Stomach (tissue), 4 donors: Measurements from ENCODE around the gene SHD.

ENCODE experiments used
- CTCF ChIP-seq, 7 experiments: fragments of 450-650 bp in 4 of 7; fragments of 200-600 bp in 3 of 7; sonication (generic) in 3 of 7; IDR thresholded peaks; one replicate each; pipeline ENCODE4 v1.5.1; 2016 to 2019; ENCODE audit warnings: antibody characterized with exemption in 7 of 7, control low read depth in 2 of 7, mild to moderate bottlenecking in 1 of 7
- EP300 ChIP-seq: sonication (generic); formaldehyde crosslinking; IDR thresholded peaks from one replicate; pipeline ENCODE4 v1.6.1; 2017; ENCODE audit warnings: antibody characterized with exemption
- POLR2A ChIP-seq, 4 donors: fragments of 450-650 bp; IDR thresholded peaks; one replicate each; pipeline ENCODE4 v1.6.1; 2016; ENCODE audit warnings: antibody characterized with exemption in 4 of 4, control low read depth in 2 of 4, mild to moderate bottlenecking in 1 of 4, moderate library complexity in 1 of 4
- POLR2AphosphoS5 ChIP-seq, 3 donors: sonication (generic); formaldehyde crosslinking; IDR thresholded peaks; one replicate each; pipeline ENCODE4 v1.6.1; 2016; ENCODE audit warnings: antibody characterized with exemption in 3 of 3

- TF ChIP-seq CTCF (IDR thresholded peaks at IDR 0.05): no peak
- TF ChIP-seq POLR2A (IDR thresholded peaks at IDR 0.05): no peak
- TF ChIP-seq POLR2AphosphoS5 (IDR thresholded peaks at IDR 0.05): no peak
- TF ChIP-seq EP300: no peak
Observed at GRCh38 chr19:4268816-4269430, 10.1 kb upstream of the SHD start.
